CD14-positive monocyte (primary cell): ENCODE data around the gene VPS16. TPM values are rescaled to one million over a fixed set of nuclear protein-coding genes. Genes with fewer than 3 reads are reported as not detected.

Experiments
- DNase-seq, 3 donors: peaks; one replicate each; pipeline ENCODE4 v3.0.0-alpha.2; 2011 to 2022
- H2AFZ ChIP-seq: 2 replicates; pipeline ENCODE4 v1.6.0; 2012; ENCODE audit warnings: mild to moderate bottlenecking, low read depth, low read length, inconsistent platforms; ENCODE audit not compliant: insufficient read depth, poor library complexity, severe bottlenecking
- H3K27ac ChIP-seq, 2 donors: 1 replicate in 1 of 2; 2 replicates in 1 of 2; pipeline ENCODE4 v1.5.1; 2012 to 2013; ENCODE audit warnings: low read length in 2 of 2, control low read depth in 1 of 2, inconsistent platforms in 1 of 2, low read depth in 1 of 2, mild to moderate bottlenecking in 1 of 2
- H3K27me3 ChIP-seq, 2 donors: one replicate each; pipeline versions ENCODE4 v1.6.0 to v1.6.1; 2011 to 2013; ENCODE audit warnings: low read length in 2 of 2; ENCODE audit not compliant: control insufficient read depth in 2 of 2, insufficient read depth in 2 of 2
- H3K36me3 ChIP-seq, 2 donors: replicated peaks in 1 of 2; 1 replicate in 1 of 2; 2 replicates in 1 of 2; pipeline versions ENCODE4 v1.5.1 to v1.6.1; 2012 to 2013; ENCODE audit warnings: low read length in 2 of 2, control low read depth in 1 of 2, inconsistent platforms in 1 of 2, mild to moderate bottlenecking in 1 of 2; ENCODE audit not compliant: insufficient read depth in 2 of 2, control insufficient read depth in 1 of 2
- H3K4me1 ChIP-seq, 2 donors: 1 replicate in 1 of 2; 2 replicates in 1 of 2; pipeline versions ENCODE4 v1.5.1 to v1.6.1; 2012 to 2013; ENCODE audit warnings: low read length in 2 of 2, control low read depth in 1 of 2, inconsistent platforms in 1 of 2, mild to moderate bottlenecking in 1 of 2, moderate library complexity in 1 of 2; ENCODE audit not compliant: insufficient read depth in 2 of 2, control insufficient read depth in 1 of 2
- H3K4me2 ChIP-seq: replicated peaks from 2 replicates; pipeline ENCODE3; 2012; ENCODE audit warnings: low read length, moderate library complexity, mild to moderate bottlenecking; ENCODE audit not compliant: poor library complexity, severe bottlenecking; ENCODE audit errors: extremely low read depth
- H3K4me3 ChIP-seq, 3 experiments: fragments of 200-600 bp in 1 of 3; sonication (generic) in 1 of 3; replicated peaks in 1 of 3; 1 replicate in 2 of 3; 2 replicates in 1 of 3; pipeline ENCODE4 v1.5.1; 2011 to 2013; ENCODE audit warnings: low read length in 3 of 3, mild to moderate bottlenecking in 3 of 3, control low read depth in 2 of 3, low read depth in 2 of 3, inconsistent platforms in 1 of 3, moderate library complexity in 1 of 3
- H3K79me2 ChIP-seq: 2 replicates; pipeline ENCODE4 v1.6.0; 2012; ENCODE audit warnings: mild to moderate bottlenecking, control low read depth, inconsistent platforms, low read length, moderate library complexity; ENCODE audit not compliant: insufficient read depth
- H3K9ac ChIP-seq: 2 replicates; pipeline ENCODE4 v1.6.0; 2017; ENCODE audit warnings: low read length, mild to moderate bottlenecking; ENCODE audit not compliant: insufficient read depth, poor library complexity, severe bottlenecking
- H3K9me3 ChIP-seq, 2 donors: replicated peaks in 1 of 2; 1 replicate in 1 of 2; 2 replicates in 1 of 2; pipeline versions ENCODE4 v1.5.1 to v1.6.1; 2012 to 2013; ENCODE audit warnings: low read length in 2 of 2, control low read depth in 1 of 2; ENCODE audit not compliant: control insufficient read depth in 1 of 2, insufficient read depth in 1 of 2
- H4K20me1 ChIP-seq: 2 replicates; pipeline ENCODE4 v1.6.0; 2012; ENCODE audit warnings: mild to moderate bottlenecking, low read length, control low read depth, moderate library complexity; ENCODE audit not compliant: insufficient read depth
- H3K27ac Mint-ChIP-seq, 7 donors: one replicate each; pipeline ENCODE4 v1.8.0; 2020; ENCODE audit warnings: mild to moderate bottlenecking in 7 of 7, mixed read lengths in 7 of 7, moderate library complexity in 6 of 7, inconsistent platforms in 2 of 7
- H3K27me3 Mint-ChIP-seq, 3 donors: one replicate each; pipeline ENCODE4 v1.8.0; 2021 to 2022; ENCODE audit warnings: low read depth in 3 of 3, mild to moderate bottlenecking in 3 of 3, mixed read lengths in 3 of 3, moderate library complexity in 3 of 3, inconsistent platforms in 1 of 3
- H3K36me3 Mint-ChIP-seq, 2 donors: one replicate each; pipeline ENCODE4 v1.8.0; 2020; ENCODE audit warnings: mixed read lengths in 2 of 2, inconsistent platforms in 1 of 2, mild to moderate bottlenecking in 1 of 2
- H3K4me1 Mint-ChIP-seq: one replicate; pipeline ENCODE4 v1.8.0; 2020; ENCODE audit warnings: mild to moderate bottlenecking, mixed read lengths
- H3K4me3 Mint-ChIP-seq, 2 donors: one replicate each; pipeline ENCODE4 v1.8.0; 2020; ENCODE audit warnings: mild to moderate bottlenecking in 2 of 2, mixed read lengths in 2 of 2, moderate library complexity in 1 of 2
- H3K9me3 Mint-ChIP-seq, 7 donors: one replicate each; pipeline ENCODE4 v1.8.0; 2020 to 2022; ENCODE audit warnings: mixed read lengths in 7 of 7, mild to moderate bottlenecking in 6 of 7, moderate library complexity in 6 of 7, inconsistent platforms in 2 of 7
- WGBS: methylation state at CpG from one replicate; pipeline ENCODE4 v1.1.5; 2013; ENCODE audit warnings: missing lambda C conversion rate; ENCODE audit not compliant: insufficient coverage; 5-methylcytosine and 5-hydroxymethylcytosine counted together
- intact Hi-C, 2 donors: fragments of 100-400 bp; cut with micrococcal nuclease; formaldehyde crosslinking; loops; one replicate each; pipeline versions ENCODE4 v1.15.0 to v1.15.1; 2023
- polyA plus RNA-seq, 3 donors: library from polyadenylated mRNA; depleted of rRNA in 1 of 3; unstranded in 2 of 3; stranded (reverse) in 1 of 3; fragments of 300-500 nt in 2 of 3; fragments of >200 nt in 1 of 3; fragmentation: Illumina TruSeq in 2 of 3; gene quantifications; 1 replicate in 2 of 3; 2 replicates in 1 of 3; pipeline ENCODE4 v1.2.3, GENCODE V29; 2012 to 2021
- TF ChIP-seq, protein P1 (sequence below): fragments of 200-600 bp; IDR thresholded peaks from one replicate; pipeline ENCODE4 v1.8.0; 2022; ENCODE audit warnings: antibody characterized with exemption, mild to moderate bottlenecking

VPS16 gene
- polyA plus RNA-seq, 3 donors, result 33.3 to 87.0 (median 34.5) TPM

DNA sequence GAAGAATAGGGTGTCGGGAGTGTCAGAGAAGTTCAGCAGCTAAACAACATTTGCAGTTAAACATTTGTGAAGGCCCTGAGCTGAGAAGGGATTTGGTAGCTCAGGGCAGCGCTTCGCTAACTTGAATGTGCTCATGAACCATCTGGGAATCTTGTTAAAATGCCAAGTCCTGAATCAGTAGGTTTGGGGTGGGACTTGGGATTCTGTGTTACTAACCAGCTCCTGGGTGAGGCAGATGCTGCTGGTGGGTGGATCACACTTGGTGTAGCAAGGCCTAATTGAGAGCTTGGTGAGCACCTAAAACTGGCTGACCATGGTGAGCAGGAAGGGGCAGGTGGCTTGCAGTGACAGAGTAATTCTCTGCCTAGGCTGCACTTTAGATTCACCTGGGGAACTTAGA lies 38.6 kb downstream of the VPS16 start:
- H3K36me3 Mint-ChIP-seq, result peaks cover 12 to 17% of the 10 kb centered on the region in 2 donors
- Histone ChIP-seq H3K9me3 (no peaks in the 10 kb centered on the region), H3K9ac (no peak overlapping the region), H4K20me1 (peaks cover 89% of the 10 kb centered on the region), H3K27ac (no peak overlapping the region), H3K27me3 (no peaks in the 10 kb centered on the region), H3K4me1 (peaks cover 12 to 19% of the 10 kb centered on the region in 2 donors), H3K36me3 (peaks cover 0 to 8% of the 10 kb centered on the region in 2 donors), H3K79me2 (peaks cover 96% of the 10 kb centered on the region), H2AFZ (no peak overlapping the region), H3K4me3 (no peak overlapping the region), H3K4me2 (no peak overlapping the region)
- H3K27me3 Mint-ChIP-seq, result peaks cover 0 to 3% (median 0%) of the 10 kb centered on the region in 3 donors
- no peak for DNase-seq
- TF ChIP-seq, protein P1, sequence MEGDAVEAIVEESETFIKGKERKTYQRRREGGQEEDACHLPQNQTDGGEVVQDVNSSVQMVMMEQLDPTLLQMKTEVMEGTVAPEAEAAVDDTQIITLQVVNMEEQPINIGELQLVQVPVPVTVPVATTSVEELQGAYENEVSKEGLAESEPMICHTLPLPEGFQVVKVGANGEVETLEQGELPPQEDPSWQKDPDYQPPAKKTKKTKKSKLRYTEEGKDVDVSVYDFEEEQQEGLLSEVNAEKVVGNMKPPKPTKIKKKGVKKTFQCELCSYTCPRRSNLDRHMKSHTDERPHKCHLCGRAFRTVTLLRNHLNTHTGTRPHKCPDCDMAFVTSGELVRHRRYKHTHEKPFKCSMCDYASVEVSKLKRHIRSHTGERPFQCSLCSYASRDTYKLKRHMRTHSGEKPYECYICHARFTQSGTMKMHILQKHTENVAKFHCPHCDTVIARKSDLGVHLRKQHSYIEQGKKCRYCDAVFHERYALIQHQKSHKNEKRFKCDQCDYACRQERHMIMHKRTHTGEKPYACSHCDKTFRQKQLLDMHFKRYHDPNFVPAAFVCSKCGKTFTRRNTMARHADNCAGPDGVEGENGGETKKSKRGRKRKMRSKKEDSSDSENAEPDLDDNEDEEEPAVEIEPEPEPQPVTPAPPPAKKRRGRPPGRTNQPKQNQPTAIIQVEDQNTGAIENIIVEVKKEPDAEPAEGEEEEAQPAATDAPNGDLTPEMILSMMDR, result no peak
- intact Hi-C loops, result loop anchor here (10.0 kb wide), 2 partner anchors 106 to 116 kb away; no protein-coding TSS in a partner anchor
- H3K9me3 Mint-ChIP-seq, result no peaks in the 10 kb centered on the region
- peak overlapping the region in 1 of 7 donors; percentile 63 for H3K27ac Mint-ChIP-seq
- no peak overlapping the region for H3K4me3 Mint-ChIP-seq
- 94% methylated on average over 3 of the region's 3 CpGs for WGBS
- H3K4me1 Mint-ChIP-seq, result peaks cover 38% of the 10 kb centered on the region

DNA sequence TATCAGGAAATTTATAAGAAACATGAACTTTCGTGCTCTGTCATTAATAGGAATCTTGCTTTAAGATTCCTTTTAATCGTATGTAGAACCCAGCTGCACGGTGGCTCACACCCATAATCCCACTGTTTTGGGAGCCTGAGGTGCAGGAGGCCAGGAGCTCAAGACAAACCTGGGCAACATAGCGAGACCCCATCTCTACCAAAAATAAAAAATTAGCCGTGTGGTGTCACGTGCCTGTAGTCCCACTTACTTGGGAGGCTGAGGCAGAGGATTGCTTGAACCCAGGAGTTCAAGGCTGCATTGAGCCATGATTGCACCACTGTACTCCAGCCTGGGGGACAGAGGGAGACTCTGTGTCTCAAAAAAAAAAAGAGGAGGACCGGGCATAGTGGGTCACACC lies 40.1 kb downstream of the VPS16 start:
- H3K27ac ChIP-seq, result no peak overlapping the region
- no peak for DNase-seq
- peaks cover 96% of the 10 kb centered on the region for H3K79me2 ChIP-seq
- no peak overlapping the region for H2AFZ ChIP-seq
- peaks cover 40% of the 10 kb centered on the region for H3K4me1 Mint-ChIP-seq
- H3K27ac Mint-ChIP-seq, result no peak overlapping the region
- H3K4me2 ChIP-seq, result no peak overlapping the region
- H3K4me1 ChIP-seq, result peaks cover 2 to 12% of the 10 kb centered on the region in 2 donors
- TF ChIP-seq, protein P1, result no peak
- peaks cover 5 to 14% of the 10 kb centered on the region in 2 donors for H3K36me3 Mint-ChIP-seq
- H3K4me3 Mint-ChIP-seq, result no peak overlapping the region
- H3K36me3 ChIP-seq, result peaks cover 0 to 8% of the 10 kb centered on the region in 2 donors
- WGBS, result 0% methylated on average over 1 of the region's 7 CpGs
- intact Hi-C loops, result no loop called here
- no peaks in the 10 kb centered on the region for H3K9me3 ChIP-seq
- H3K9ac ChIP-seq, result no peak overlapping the region
- peaks cover 90% of the 10 kb centered on the region for H4K20me1 ChIP-seq
- H3K4me3 ChIP-seq, result no peak overlapping the region
- no peaks in the 10 kb centered on the region for H3K27me3 ChIP-seq
- H3K9me3 Mint-ChIP-seq, result no peaks in the 10 kb centered on the region
- H3K27me3 Mint-ChIP-seq, result peaks cover 0 to 2% (median 0%) of the 10 kb centered on the region in 3 donors
